Lower leg skin (tissue), 4 donors: ENCODE measurements around the gene GIT1. TPM values are rescaled to one million over a fixed set of nuclear protein-coding genes. Genes with fewer than 3 reads are reported as not detected.

Source experiments
- DNase-seq, 2 donors: peaks; one replicate each; pipeline ENCODE4 v3.0.0-alpha.2; 2019; ENCODE audit warnings: low spot score in 2 of 2
- H3K4me3 ChIP-seq: fragments of 200-600 bp; sonication (generic); 2 replicates; pipeline ENCODE4 v1.5.1; 2017; ENCODE audit warnings: mild to moderate bottlenecking, low read depth; ENCODE audit not compliant: poor library complexity, severe bottlenecking
- POLR2A ChIP-seq, 2 donors: fragments of 450-650 bp; IDR thresholded peaks; one replicate each; pipeline ENCODE4 v1.6.1; 2016 to 2017; ENCODE audit warnings: antibody characterized with exemption in 2 of 2, mild to moderate bottlenecking in 1 of 2, moderate library complexity in 1 of 2
- WGBS, 2 donors: methylation state at CpG; one replicate each; pipeline ENCODE4 v1.1.5; 2018; 5-methylcytosine and 5-hydroxymethylcytosine counted together
- intact Hi-C: fragments of 100-400 bp; cut with DNase I; formaldehyde crosslinking; loops from one replicate; pipeline ENCODE4 v1.15.0; 2023; ENCODE audit warnings: low total_unique reads
- total RNA-seq, 4 donors: library from RNA; depleted of rRNA; stranded (reverse); fragments of >200 nt; gene quantifications; one replicate each; pipeline ENCODE4 v1.1.0, GENCODE V29; 2016
- TF ChIP-seq, protein P1 (sequence below), 3 donors: fragments of 450-650 bp; IDR thresholded peaks; one replicate each; pipeline ENCODE4 v1.5.1; 2016; ENCODE audit warnings: antibody characterized with exemption in 3 of 3, mild to moderate bottlenecking in 3 of 3, moderate library complexity in 2 of 3

GIT1 gene
- total RNA-seq, 4 donors from 2014 or later: 44.0 to 67.1 (median 51.3) TPM

DNA sequence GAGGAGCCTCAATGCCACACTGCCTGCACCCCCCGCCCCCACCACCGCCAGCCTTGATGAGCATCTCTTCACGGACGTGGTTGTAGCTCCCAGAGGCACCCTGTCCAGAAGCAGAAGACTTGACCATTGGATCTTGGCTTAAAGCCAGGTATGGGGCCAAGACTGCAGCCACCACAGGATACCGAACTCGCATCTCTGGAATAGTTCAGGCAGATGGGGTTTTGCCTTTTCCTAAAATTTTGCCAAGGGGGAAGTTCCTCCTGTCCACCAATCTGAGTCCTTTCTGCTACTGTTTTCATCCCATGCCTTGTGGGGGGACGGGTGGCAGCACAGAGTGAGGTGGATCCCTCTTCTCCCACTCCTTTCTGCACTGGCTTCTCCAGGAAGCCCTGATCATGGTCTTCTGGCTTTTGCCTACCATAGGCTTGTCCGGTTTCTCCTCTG lies 32.3 kb upstream of the GIT1 start:
- intact Hi-C loops: no loop called here
- H3K4me3 ChIP-seq: no peak overlapping the region
- DNase-seq: no peak
- 69 to 70% methylated on average over 8 of the region's 8 CpGs for WGBS, 2 donors
- TF ChIP-seq, protein P1, sequence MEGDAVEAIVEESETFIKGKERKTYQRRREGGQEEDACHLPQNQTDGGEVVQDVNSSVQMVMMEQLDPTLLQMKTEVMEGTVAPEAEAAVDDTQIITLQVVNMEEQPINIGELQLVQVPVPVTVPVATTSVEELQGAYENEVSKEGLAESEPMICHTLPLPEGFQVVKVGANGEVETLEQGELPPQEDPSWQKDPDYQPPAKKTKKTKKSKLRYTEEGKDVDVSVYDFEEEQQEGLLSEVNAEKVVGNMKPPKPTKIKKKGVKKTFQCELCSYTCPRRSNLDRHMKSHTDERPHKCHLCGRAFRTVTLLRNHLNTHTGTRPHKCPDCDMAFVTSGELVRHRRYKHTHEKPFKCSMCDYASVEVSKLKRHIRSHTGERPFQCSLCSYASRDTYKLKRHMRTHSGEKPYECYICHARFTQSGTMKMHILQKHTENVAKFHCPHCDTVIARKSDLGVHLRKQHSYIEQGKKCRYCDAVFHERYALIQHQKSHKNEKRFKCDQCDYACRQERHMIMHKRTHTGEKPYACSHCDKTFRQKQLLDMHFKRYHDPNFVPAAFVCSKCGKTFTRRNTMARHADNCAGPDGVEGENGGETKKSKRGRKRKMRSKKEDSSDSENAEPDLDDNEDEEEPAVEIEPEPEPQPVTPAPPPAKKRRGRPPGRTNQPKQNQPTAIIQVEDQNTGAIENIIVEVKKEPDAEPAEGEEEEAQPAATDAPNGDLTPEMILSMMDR (IDR thresholded peaks at IDR 0.05): no peak
- no peak for TF ChIP-seq POLR2A (IDR thresholded peaks at IDR 0.05)

DNA sequence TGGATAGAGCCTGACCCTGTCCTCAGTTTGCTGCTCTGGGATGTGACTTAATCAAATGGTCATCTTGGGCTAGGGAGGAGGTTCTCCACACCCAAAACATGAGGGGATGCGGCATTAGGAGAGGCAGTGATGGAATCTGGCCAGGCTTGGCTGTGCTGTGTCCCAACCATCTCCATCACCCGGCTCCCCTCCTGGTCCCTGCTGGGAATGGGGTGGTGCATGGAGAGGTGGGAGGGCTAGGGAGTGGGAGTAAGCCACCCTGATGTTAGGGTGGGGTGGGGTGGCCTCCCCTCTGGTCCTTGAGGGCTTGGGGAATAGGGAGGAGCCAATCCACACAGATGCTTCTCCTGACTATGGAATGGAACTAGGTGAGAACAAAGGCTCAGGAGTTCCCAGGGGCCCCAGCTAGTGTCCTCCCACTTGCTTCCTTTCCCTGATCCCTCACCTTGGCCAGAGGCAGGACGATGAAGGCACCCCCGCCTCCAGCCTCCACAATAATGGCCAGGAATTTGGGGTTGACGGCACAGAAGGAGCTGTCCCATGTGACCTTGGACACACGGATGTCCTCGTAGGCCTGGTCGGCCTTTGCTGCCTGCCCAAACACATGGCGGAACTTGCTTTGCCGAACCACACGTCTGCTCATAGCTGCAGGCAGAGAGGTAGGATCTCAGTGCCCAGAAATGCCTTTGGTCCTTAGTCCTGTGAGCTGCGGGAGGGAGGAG lies 31.5 kb upstream of the GIT1 start:
- 96 to 97% methylated on average over 12 of the region's 12 CpGs for WGBS, 2 donors
- no peak for DNase-seq
- TF ChIP-seq, protein P1 (IDR thresholded peaks at IDR 0.05): no peak
- TF ChIP-seq POLR2A (IDR thresholded peaks at IDR 0.05): no peak
- H3K4me3 ChIP-seq: no peak overlapping the region
- intact Hi-C loops: no loop called here

DNA sequence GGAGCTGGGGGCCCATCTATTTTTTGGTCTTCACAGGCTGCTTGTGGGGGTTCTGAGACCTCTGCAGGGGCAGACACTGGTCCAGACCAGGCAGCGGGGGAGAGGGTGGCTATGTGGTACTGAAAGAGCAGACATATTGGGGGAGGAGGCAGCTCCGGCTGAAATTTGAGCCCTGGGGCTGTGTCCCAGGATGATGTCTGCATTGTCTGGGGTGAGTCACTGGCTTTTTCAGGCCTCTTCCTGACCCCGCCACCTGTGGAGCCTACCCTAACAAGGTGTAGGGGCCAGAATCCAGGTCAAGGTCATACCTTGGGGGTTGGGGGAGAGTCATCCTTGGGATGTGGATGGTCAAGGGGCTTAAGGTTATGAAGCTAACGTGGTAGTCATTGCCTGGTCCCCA lies 30.8 kb upstream of the GIT1 start:
- WGBS, 2 donors: 94 to 95% methylated on average over 4 of the region's 4 CpGs
- no peak for DNase-seq
- no peak for TF ChIP-seq POLR2A (IDR thresholded peaks at IDR 0.05)
- TF ChIP-seq, protein P1 (IDR thresholded peaks at IDR 0.05): no peak
- H3K4me3 ChIP-seq: no peak overlapping the region
- intact Hi-C loops: no loop called here

DNA sequence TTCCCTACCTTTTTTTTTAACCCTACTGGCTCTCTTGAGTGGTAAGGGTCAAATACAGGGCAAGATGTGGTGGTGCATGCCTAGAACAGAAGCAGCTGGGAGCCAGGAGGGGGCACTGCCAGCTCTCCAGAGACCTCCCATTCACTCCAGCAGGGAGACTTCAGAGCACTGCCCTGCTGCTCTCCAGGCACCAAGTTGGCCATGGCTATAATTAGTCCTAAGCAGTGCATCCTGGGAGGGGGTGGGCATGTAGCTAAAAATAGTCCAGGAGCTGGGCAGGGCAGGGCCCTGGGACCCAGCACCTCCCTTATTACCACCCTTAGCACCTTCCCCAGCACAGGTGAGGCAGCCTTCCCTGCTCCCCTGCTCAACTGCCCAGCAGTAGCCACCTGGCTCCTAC lies 29.8 kb upstream of the GIT1 start:
- intact Hi-C loops: no loop called here
- no peak for TF ChIP-seq POLR2A (IDR thresholded peaks at IDR 0.05)
- TF ChIP-seq, protein P1 (IDR thresholded peaks at IDR 0.05): no peak
- H3K4me3 ChIP-seq: no peak overlapping the region
- DNase-seq: no peak

DNA sequence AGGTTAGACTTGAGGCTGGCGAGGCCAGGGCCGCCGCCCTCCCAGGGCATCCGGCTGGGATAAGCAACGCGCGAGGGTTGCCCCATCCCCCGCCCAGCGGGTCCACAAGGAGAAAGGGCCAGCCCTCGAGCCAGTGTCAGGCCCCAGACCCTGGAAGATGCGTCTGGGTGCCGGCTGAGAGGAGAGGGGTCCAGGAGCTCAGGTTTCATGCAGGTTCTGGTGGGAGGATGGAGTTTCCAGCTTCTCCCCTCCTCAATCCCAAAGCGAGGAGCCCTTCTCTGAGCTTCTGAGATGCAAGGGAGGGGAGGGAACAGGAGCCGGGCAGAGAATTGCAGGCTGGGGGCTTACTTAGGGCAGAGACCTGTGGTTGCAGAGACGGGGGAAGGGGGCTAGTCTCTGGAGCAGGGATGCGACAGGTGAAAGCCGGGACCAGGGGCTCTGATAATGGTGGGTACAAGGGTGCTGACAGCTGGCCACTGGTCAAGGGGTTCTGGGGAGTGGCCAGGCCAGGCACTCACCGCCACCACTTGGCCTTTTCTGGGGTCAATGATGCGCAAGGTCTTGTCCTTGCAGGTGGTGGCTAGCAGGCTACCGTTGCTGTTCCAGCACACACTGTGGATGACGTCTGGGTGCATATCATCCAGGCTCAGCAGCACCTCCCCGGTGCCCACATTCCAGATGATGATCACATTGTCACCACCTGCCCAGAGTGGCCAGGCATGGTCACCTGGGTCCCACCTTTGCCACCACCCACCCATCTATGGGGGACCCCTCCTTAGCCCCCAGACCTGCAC lies 29.0 kb upstream of the GIT1 start:
- TF ChIP-seq POLR2A (IDR thresholded peaks at IDR 0.05): no peak
- no peak overlapping the region for H3K4me3 ChIP-seq
- 48 to 54% methylated on average over 22 of the region's 22 CpGs for WGBS, 2 donors
- no peak for DNase-seq
- intact Hi-C loops: no loop called here

DNA sequence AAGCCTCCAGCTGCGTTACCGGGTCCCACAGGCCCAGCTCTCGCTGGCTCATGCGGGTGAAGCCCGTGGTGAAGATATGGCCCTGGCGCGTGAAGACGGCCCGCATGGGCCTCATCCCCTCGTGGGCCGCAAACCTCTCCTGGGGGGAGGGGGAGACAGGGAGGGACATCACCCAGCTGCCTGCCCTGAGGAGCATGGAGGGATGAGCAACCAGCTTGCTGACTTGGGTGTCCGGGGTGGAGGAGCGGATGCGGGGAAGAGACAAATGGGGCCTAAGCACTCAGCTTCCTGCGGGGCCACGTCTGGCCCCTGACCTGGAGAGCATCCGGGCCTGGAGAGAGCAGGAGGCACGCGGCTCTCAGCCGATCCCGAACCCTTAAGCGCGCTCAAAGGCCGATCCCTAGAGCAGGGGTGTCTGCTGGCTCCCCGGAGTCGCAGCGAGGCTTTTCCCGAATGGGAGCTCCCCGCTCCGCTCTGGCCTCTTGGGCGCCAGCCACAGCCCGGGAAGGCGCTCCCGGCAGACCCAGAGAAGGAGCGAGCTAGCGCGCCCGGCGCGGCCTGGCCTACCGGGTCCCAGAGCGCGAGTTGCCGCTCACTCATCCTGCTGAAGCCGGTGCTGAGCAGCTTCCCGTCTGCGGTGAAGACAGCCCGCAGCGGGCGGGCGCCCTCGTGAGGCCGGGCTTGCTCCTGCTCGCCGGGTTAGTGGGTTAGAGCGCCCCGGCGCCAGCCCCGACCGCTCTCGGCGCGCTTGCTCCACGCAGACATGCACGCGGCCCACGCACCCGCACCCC lies 28.2 kb upstream of the GIT1 start:
- TF ChIP-seq, protein P1 (IDR thresholded peaks at IDR 0.05): peak in 1 of 3 donors; percentile 44
- TF ChIP-seq POLR2A (IDR thresholded peaks at IDR 0.05): no peak
- peak; percentile 56 to 94 for DNase-seq
- intact Hi-C loops: no loop called here
- no peak overlapping the region for H3K4me3 ChIP-seq
- WGBS, 2 donors: 6 to 9% methylated on average over 47 to 50 of the region's 68 CpGs
